Stimulated activated CD8-positive, alpha-beta memory T cell treated with anti-CD3 and anti-CD28 coated beads, Interleukin-12 subunit alpha, Interleukin-12 subunit beta, amount 100 ng/mL, for 24 hours (primary cell): Measurements from ENCODE around the gene HPDL.
"Not testable (repeated sequence)": the region's sequence is repeated elsewhere in the genome, so short reads cannot be mapped to it uniquely, and the experiment has no call there.

Experiments used
- DNase-seq: peaks from one replicate; pipeline ENCODE4 v3.0.0-alpha.2; 2020; ENCODE audit errors: extremely low read depth

HPDL gene

GRCh38 chr1:45351508-45351907, 24.8 kb downstream of the HPDL start:
- DNase-seq: no peak

GRCh38 chr1:45353685-45354084, 27.0 kb downstream of the HPDL start:
- no peak for DNase-seq

DNA sequence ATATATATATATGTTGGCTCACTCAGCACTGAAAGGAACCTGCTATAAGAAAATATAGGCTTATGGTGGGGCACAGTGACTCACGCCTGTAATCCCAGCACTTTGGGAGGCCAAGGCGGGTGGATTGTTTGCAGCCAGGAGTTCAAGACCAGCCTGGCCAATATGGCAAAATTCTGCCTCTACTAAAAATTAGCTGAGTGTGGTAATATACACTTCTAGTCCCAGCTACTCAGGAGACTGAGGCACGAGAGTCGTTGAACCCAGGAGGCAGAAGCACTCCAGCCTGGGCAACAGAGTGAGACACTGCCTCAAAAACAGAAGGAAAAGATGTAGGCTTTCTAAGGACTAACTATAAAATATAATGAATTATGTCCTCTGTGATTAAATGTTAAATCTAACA, 28.1 kb downstream of the HPDL start:
- DNase-seq: no peak

DNA sequence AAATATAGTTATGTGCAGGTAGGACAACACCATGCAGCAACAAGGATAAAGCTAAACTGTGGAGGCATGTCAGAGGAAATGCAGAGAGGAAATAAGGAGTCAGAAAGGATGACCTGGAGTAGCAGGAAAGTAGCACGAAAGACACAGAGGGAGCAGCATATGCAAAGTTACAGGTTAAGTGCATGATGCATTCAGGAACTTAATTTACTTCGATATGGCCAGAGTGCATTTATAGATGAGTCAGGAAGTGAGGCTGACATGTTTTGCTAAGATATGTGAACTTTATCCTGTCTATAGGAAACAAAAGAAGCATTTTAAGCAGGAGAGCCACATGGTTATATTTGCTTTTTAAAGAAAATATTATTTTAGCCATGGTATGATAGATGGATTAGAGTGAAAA, 29.0 kb downstream of the HPDL start:
- no peak for DNase-seq

DNA sequence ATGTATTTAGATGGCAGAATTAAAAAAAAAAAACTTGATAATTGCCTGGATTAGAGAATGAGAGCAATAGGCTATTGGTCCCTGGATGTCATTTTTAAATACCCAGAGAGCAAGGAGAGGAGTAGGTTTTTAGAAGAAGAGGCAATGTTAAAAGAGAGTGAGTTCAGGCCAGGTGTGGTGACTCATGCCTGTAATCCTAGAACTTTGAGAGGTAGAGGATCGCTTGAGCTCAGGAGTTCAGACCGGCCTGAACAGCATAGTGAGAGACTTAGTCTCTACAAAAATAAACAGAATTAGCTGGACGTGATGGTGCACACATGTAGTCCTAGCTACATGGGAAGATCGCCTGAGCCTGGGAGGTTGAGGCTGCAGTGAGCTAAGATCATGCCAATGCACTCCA, 29.5 kb downstream of the HPDL start:
- DNase-seq: no peak

- no peak for DNase-seq
These were observed 33.3 kb downstream of the HPDL start for GRCh38 chr1:45359882-45360513.

DNA sequence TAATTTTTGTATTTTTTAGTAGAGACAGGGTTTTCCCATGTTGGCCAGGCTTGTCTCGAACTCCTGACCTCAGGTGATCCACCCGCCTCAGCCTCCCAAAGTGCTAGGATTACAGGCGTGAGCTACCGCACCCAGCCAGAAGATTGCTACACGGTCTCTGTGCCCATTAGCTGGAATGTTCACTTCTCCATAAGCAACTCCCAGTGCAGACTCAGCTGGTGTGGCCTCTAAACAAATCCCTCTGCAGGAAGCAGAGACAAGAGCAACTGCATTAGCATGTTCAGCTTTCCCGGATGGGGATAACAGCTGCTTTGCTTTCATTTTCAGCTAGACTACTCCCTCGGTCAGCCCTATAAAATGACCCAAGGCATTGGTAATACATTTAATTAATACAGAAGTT, 34.3 kb downstream of the HPDL start:
- DNase-seq: not testable (repeated sequence)

DNA sequence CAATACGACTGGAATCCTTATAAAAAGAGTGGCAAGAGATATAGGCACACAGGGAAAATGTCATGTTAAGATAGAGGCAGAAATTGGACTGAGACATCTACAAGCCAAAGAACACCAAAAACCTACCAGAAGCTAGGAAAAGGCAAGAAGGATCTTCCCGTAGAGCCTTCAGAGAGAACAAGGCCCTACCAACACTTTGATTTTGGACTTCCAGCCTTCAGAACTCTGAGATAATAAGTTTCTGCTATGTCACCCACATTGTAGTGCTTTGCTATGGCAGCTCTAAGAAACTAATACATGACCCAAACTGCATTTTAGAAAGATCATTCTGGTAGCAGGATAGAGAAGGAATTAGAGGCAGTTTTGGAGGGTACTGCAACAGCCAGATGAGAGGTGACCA, 37.6 kb downstream of the HPDL start:
- no peak for DNase-seq

GRCh38 chr1:45365051-45365450, 38.4 kb downstream of the HPDL start:
- no peak for DNase-seq

DNA sequence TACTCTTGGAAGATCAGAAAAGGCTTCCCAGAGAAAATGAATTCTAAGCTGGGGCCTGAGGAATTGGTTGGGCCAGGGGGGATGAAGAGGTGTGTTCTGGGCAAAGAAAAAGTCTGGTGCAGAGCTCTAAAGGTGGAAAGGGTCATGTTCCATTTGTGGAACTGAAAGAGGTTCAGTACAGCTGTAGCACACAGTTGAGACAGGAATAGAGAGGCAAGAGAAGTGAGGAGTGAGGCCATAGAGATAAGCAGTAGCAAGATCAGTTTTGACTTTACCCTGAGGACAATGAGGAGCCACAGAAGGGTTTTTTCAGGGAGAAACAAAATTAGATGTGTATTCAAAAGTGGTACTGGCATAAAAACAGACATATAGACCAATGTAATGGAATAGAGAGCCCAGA, 43.9 kb downstream of the HPDL start:
- no peak for DNase-seq

DNA sequence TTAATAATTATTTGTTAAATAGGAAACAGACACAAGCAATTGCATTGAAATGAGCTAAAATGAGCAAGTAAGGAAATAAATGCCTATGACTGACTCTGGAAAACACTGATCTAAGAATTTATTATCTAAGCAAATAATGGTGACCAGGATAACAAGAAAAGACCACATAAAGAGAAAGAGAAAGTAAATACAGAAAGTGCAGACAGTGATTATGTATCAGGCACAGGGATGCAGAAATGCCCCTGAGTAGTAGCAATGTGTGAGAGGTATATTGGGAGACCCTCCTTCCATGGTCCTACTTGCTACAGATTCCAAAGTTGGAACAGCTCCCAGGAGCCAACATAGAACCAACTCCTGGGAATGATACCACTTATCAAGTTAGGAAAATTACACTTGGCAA, 46.9 kb downstream of the HPDL start:
- no peak for DNase-seq

DNA sequence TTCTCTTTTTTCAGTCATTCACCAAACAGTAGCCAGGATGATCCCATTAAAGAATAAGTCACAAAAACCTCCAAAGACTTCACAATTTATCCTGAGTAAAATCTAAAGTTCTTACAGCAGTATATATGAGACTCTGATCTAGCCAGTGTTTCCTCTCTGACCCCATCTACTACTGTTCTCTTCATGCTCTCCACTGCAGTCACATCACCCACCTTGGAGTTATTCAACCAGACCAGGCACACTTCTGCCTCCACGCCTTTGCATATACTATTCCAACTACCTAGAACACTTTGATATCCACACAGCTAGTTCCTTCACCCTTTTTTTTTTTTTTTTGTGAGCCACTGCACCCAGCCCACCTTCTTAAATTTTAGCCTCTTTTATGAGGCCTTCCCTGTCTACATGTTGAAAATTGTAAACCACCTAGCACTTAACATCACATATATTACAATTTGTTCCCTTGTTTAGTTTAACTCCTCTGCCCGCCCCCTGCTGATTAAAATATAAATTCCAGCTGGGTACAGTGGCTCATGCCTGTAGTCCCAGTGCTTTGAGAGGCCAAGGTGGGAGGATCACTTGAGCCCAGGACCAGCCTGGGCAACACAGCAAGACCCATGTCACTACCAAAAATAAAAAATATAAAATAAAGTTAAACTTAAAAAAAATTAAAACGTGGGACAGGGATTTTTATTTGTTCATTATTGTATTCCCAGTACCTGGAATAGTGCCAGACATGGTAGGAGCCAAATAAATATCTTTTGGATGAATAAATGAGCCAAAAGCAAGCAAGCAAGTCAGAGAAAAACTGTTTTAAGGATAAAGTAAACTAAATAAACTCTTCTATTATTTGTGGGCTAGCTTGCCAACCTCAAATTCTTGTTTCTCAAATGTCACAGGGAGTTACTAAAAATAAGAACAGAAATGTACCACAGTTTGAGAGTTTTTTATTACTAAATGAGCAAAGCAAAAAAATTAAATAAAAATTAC, 48.7 kb downstream of the HPDL start:
- DNase-seq: no peak

GRCh38 chr1:45378184-45378583, 51.5 kb downstream of the HPDL start:
- DNase-seq: no peak
